Erythroblast (primary cell): ENCODE results near the gene C2orf72.

Experiments
- GATA1 ChIP-seq: IDR thresholded peaks from 2 replicates; pipeline ENCODE4 v1.6.1; 2011; ENCODE audit warnings: low read depth, mild to moderate bottlenecking, control low read depth, low read length, moderate library complexity
- POLR2A ChIP-seq: IDR thresholded peaks from 2 replicates; pipeline ENCODE4 v1.6.1; 2011; ENCODE audit warnings: mild to moderate bottlenecking, low read length

GRCh38 chr2:231038483-231039293 lies 1.4 kb downstream of the C2orf72 start:
- TF ChIP-seq POLR2A = no peak
- no peak for TF ChIP-seq GATA1
